DMS53 (cell line): ENCODE results near the gene C12orf43.

ENCODE experiments used
- DNase-seq: peaks from one replicate; lab custom pipeline; 2025; lab: John Stamatoyannopoulos, UW

C12orf43 gene

GRCh38 chr12:120999191-121000120, 16.8 kb downstream of the C12orf43 start:
- DNase-seq = no peak

- DNase-seq = no peak
These were observed 17.9 kb downstream of the C12orf43 start for GRCh38 chr12:120998435-120998834.

GRCh38 chr12:120997448-120997847, 18.8 kb downstream of the C12orf43 start:
- DNase-seq = no peak

DNA sequence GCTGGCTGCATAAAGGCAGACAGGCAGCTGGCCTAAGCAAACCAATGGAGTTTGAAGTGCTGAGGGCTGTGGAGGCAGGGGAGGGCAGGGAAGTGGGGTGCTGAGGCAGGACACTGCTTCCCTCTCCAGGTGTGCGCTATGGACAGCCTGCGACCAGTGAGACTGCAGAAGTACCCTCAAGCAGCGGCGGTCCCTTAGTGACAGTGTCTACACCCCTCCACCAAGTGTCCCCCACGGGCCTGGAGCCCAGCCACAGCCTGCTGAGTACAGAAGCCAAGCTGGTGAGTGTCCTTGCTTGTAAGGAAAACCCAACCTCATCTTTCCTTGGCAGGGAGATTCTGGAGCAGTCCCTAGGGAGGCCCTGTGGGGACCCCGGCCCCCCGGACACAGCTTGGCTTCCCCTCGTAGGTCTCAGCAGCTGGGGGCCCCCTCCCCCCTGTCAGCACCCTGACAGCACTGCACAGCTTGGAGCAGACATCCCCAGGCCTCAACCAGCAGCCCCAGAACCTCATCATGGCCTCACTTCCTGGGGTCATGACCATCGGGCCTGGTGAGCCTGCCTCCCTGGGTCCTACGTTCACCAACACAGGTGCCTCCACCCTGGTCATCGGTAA, 20.0 kb downstream of the C12orf43 start:
- DNase-seq = no peak

GRCh38 chr12:120994589-120995337, 21.5 kb downstream of the C12orf43 start:
- peak; percentile 40 for DNase-seq

DNA sequence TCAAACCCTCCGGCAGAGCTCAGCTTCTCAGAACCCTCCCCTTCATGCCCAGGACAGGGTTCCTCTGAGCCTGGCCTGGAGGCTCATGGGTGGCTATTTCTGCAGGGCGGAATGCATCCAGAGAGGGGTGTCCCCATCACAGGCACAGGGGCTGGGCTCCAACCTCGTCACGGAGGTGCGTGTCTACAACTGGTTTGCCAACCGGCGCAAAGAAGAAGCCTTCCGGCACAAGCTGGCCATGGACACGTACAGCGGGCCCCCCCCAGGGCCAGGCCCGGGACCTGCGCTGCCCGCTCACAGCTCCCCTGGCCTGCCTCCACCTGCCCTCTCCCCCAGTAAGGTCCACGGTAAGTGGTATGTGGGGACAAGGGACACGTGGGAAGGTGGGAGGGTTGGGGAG, 22.2 kb downstream of the C12orf43 start:
- no peak for DNase-seq

DNA sequence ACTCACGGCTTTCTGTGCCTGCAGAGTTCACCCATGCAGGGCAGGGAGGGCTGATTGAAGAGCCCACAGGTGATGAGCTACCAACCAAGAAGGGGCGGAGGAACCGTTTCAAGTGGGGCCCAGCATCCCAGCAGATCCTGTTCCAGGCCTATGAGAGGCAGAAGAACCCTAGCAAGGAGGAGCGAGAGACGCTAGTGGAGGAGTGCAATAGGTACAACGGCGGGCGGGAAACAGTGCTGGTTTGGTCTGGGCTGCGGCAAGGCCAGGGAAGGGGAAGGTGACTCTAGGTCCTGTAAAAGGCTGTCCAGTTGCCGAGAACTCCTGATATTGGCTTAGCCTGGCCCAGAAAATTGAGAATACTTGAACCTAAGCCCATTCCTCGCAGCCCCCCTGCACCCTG, 22.8 kb downstream of the C12orf43 start:
- DNase-seq = no peak

- no peak for DNase-seq
These were observed 23.3 kb downstream of the C12orf43 start for GRCh38 chr12:120992989-120993388.

DNA sequence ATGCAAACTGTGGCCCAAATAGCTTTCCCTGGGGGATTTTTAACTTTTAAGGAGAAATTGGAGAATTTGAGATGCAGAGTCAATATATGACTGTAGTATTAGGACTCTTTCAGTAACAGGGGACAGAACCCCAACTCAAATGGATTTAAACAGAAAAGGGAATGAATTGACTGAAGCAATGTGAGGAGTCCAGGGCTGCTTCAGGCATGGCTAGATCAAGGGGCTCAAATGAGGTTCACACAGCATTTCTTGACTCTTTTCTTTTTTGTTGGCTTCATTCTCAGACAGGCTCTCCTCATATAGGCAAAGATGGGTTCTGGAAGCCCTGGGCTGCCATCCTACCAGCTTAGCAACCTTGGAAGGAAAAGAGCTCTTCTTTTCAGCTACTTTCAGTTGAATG, 24.3 kb downstream of the C12orf43 start:
- no peak for DNase-seq

GRCh38 chr12:120990487-120991055, 25.7 kb downstream of the C12orf43 start:
- DNase-seq = no peak

DNA sequence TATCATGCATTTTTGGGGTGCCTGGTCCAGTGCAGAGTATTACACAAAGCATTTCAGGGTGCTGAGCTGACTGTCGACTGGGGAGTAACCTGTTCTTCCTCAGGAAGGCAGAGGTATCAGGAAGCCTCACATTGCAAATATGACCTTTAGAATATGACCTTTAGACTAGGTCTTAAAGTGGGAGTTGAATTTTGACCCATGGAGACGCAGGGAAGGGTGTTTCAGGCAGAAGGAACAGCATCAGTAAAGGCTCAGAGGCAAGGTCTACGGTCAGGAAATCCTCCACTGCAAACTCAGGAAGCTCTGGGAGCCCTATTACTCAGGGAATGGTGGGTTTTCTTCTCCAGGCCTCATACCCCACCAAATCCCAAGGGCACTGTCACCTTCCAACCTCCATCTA, 26.6 kb downstream of the C12orf43 start:
- no peak for DNase-seq

GRCh38 chr12:120988658-120989057, 27.6 kb downstream of the C12orf43 start:
- DNase-seq = no peak

DNA sequence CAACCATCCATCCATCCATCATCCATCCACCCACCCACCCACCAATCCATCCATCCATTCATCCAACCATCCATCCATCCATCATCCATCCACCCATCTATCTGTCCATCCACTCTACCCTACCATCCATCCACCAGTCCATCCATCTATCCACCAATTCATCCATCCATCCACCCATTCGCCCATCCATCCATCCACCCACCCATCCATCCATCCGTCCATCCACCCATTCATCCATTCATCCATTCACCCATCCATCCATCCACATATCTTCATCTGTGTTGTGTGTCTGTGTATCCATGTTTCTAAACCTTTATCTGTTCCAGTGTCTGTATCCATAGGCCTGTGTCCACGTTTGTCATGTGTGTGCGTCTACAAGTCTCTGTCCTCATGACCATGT, 28.1 kb downstream of the C12orf43 start:
- DNase-seq = no peak

DNA sequence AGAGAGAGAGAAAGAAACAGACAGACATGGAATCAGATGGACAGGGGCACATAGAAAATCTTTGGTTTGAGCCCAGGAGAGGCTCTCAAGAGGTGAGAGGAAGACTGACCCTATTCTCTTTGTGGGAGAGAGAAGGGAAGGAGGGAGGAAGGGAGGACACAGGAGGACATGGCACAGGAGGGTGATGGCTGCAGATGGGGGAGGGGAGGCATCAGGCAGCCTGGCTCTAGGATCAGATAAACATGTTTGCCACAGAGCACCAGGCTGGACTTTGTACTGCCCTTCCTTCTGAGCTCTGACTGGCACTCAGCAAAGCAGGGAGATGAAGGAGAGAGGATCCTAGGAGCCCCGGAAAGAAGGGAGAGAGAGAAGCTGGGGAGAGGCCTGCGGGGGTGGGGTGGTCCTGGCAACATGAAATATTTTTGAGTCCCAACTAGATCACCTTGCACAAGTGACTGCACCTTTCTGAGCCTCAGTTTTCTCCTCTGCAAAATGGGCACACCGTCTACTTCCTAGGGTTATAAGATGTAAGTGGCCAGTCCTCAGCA, 31.9 kb downstream of the C12orf43 start:
- peak; percentile 72 for DNase-seq

GRCh38 chr12:120983759-120984158, 32.5 kb downstream of the C12orf43 start:
- peak; percentile 38 for DNase-seq

DNA sequence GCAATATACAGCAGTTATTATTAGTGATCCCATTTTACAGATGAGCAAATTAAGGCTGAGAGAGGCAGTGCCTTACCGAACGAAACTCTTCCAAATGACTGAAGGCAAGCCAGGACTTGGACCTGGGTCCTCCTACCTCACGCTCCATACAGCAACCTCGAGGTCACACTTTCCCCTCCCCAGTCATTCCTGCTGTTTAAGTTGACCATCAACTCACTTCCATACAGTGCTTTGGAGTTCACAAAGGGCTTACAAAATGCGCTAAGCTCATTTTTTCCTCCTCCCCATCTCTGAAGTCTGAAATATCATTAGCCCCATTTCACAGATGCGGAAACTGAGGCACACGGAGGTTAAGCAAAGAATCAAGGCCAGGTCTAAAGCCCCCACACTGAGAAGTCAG, 33.6 kb downstream of the C12orf43 start:
- no peak for DNase-seq

GRCh38 chr12:120981407-120981941, 34.8 kb downstream of the C12orf43 start:
- DNase-seq = peak; percentile 46

DNA sequence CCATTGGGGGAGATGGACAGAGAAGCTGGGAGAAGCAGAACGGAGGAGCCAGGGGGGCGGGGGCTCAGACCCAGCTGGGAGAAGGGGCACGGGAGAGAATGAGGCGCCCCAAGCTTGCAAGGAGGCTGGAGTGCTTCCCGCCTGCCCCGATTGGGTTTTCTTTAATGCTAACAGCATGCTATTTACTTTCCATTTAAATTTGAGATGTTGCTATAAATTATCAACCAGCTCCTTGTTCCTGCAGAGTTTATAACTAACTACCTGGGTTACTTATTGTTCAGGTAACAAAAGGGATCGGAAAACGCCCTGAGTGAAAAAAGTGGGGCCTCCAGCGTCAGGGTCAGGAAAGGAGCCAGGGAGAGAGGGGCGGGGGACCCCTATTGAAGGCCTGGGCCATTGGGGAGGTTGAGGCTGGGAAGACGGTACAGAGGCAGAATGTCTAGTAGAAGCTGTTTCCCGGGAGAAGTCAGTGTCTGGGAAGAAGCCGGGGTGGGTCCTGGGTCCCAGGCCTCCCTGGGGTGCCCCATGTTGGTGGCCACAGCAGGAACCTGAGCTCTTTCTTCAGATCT, 35.4 kb downstream of the C12orf43 start:
- peak; percentile 62 for DNase-seq

DNA sequence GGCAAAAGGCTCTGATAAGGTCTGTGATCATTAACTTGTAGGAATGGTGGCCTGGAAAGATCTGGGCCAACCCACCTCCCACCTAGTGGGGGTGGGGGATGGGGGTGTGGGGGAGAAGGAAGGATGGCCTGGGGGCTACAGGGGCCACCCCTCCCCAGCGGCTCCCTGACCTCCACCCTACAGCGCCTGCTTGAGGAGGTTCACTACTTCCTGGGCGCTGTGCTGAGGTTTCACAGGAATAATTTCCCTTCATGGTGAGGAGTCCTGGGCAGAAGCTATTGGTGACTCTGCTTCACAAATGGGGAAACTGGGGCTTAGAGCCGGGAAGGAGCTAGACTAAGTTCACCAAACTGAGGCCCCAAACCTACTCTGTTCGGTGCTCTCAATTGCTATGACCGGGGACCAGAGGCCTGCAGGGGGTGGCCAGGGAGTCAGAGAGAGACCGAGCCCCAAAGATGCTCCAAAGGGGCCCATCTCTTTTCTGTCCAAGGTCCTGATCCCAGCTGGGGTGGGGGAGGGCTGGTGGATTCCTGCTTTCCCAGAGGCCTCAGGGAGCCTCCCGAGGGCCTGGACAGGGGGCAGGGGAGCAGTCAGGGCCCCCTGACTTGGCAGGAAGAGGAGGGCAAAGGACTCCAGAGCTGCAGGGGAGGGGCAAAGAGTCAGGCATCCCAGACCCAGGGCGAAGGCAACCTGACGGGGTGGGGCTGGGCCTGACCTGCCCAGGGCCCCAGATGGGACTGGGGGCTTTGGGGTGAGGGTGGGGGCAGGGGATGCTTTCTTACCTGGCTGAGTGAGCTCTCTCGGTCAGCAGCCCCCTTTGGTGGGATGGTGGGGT, 36.2 kb downstream of the C12orf43 start:
- peak; percentile 63 for DNase-seq

DNA sequence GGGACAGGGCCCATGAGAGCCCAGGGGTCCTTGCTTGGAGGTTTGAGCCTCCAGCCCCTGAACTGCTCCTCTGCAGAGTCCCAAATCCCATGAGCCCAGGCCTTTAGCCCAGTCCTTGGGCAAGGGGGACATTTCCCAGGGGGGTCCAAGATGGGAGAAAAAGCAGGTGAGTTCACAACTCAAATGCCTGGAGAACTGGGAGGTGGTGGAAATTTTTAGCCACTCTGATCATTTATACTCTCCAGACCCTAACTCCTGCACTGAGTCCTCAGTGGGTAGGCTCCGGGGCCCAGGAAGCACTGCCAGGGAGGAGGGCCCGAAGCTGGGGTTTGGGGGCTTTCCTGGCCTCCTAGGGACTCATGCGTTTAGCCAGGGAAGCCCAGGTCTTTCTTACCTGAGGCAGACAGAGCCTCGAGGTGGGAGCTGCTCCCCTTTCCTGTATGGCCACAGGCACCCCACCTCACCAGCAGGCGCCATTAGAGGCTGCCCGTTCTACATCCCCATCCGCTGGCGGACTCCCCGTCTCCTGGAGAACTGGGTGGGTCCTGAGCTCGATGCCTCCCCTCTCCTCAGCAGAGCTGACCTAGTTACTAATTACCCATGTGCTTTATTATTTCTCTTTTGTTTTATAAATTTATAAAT, 36.9 kb downstream of the C12orf43 start:
- peak; percentile 64 for DNase-seq
